Astrocyte of the cerebellum (primary cell): ENCODE data around the gene VAMP1.
A peak's percentile ranks its signal among the peaks of the same experiment; 100 is the strongest.

Experiments
- DNase-seq: peaks from one replicate; pipeline ENCODE4 v3.0.0-alpha.2; 2011; ENCODE audit warnings: low read depth
- H3K4me3 ChIP-seq: 2 replicates; pipeline ENCODE4 v1.5.1; 2011; ENCODE audit warnings: mild to moderate bottlenecking, low read depth, low read length, moderate library complexity
- in situ Hi-C: cut with HindIII; loops from 2 replicates; pipeline ENCODE4 v1.10.0; 2017; ENCODE audit warnings: low sequenced_read_pairs
- TF ChIP-seq, protein P1 (sequence below): IDR thresholded peaks from 2 replicates; pipeline ENCODE4 v1.5.1; 2012; ENCODE audit warnings: low read length, low read depth, moderate library complexity, mild to moderate bottlenecking; ENCODE audit errors: missing control alignments

The VAMP1 gene

DNA sequence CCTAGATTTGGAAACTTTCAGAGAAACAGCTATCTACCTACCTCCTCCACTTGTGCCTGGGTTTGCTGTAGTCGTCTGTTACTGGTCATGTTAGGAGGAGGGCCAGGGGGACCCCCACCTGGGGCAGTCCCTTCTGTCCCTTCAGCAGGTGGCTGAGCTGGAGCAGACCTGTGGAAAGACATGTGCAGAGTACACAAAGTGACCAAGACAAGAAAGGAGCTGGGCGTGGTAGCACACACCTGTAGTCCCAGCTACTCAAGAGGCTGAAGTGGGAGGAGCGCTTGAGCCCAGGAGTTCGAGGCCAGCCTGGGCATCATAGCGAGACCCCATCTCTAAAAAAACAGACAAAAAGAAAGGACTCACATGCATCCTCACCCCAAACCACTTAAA, 4.3 kb downstream of the VAMP1 start:
- in situ Hi-C loops, result loop anchor here (10.0 kb wide), 1 partner anchor 71 kb away; no protein-coding TSS in a partner anchor
- no peak overlapping the region for H3K4me3 ChIP-seq
- TF ChIP-seq, protein P1, sequence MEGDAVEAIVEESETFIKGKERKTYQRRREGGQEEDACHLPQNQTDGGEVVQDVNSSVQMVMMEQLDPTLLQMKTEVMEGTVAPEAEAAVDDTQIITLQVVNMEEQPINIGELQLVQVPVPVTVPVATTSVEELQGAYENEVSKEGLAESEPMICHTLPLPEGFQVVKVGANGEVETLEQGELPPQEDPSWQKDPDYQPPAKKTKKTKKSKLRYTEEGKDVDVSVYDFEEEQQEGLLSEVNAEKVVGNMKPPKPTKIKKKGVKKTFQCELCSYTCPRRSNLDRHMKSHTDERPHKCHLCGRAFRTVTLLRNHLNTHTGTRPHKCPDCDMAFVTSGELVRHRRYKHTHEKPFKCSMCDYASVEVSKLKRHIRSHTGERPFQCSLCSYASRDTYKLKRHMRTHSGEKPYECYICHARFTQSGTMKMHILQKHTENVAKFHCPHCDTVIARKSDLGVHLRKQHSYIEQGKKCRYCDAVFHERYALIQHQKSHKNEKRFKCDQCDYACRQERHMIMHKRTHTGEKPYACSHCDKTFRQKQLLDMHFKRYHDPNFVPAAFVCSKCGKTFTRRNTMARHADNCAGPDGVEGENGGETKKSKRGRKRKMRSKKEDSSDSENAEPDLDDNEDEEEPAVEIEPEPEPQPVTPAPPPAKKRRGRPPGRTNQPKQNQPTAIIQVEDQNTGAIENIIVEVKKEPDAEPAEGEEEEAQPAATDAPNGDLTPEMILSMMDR, result no peak
- no peak for DNase-seq

- DNase-seq, result peak; percentile 66
- in situ Hi-C loops, result loop anchor here (10.0 kb wide), 1 partner anchor 71 kb away; no protein-coding TSS in a partner anchor
- no peak overlapping the region for H3K4me3 ChIP-seq
- TF ChIP-seq, protein P1, result peak; percentile 95
Measured at GRCh38 chr12:6465467-6466183, 4.9 kb downstream of the VAMP1 start.

GRCh38 chr12:6464531-6464930, 5.9 kb downstream of the VAMP1 start:
- no peak overlapping the region for H3K4me3 ChIP-seq
- DNase-seq, result no peak
- in situ Hi-C loops, result loop anchor here (10.0 kb wide), 1 partner anchor 70 kb away; no protein-coding TSS in a partner anchor
- TF ChIP-seq, protein P1, result no peak

GRCh38 chr12:6463858-6464257, 6.6 kb downstream of the VAMP1 start:
- no peak for DNase-seq
- in situ Hi-C loops, result loop anchor here (10.0 kb wide), 1 partner anchor 69 kb away; no protein-coding TSS in a partner anchor
- TF ChIP-seq, protein P1, result no peak
- H3K4me3 ChIP-seq, result no peak overlapping the region

- no peak for DNase-seq
- H3K4me3 ChIP-seq, result no peak overlapping the region
- TF ChIP-seq, protein P1, result no peak
- in situ Hi-C loops, result loop anchor here (10.0 kb wide), 1 partner anchor 68 kb away; no protein-coding TSS in a partner anchor
Measured at GRCh38 chr12:6463216-6463615, 7.3 kb downstream of the VAMP1 start.

GRCh38 chr12:6462234-6462995, 8.1 kb downstream of the VAMP1 start:
- in situ Hi-C loops, result loop anchor here (10.0 kb wide), 1 partner anchor 68 kb away; no protein-coding TSS in a partner anchor
- no peak for DNase-seq

More at GRCh38 chr12:6462234-6462995, 8.1 kb downstream of the VAMP1 start:
- H3K4me3 ChIP-seq, result no peak overlapping the region
- TF ChIP-seq, protein P1, result no peak
